Measurements from ENCODE around the gene ERI3.

GRCh38 chr1:44310006-44310405, 45.1 kb downstream of the ERI3 start:
- TF ChIP-seq, protein P1, sequence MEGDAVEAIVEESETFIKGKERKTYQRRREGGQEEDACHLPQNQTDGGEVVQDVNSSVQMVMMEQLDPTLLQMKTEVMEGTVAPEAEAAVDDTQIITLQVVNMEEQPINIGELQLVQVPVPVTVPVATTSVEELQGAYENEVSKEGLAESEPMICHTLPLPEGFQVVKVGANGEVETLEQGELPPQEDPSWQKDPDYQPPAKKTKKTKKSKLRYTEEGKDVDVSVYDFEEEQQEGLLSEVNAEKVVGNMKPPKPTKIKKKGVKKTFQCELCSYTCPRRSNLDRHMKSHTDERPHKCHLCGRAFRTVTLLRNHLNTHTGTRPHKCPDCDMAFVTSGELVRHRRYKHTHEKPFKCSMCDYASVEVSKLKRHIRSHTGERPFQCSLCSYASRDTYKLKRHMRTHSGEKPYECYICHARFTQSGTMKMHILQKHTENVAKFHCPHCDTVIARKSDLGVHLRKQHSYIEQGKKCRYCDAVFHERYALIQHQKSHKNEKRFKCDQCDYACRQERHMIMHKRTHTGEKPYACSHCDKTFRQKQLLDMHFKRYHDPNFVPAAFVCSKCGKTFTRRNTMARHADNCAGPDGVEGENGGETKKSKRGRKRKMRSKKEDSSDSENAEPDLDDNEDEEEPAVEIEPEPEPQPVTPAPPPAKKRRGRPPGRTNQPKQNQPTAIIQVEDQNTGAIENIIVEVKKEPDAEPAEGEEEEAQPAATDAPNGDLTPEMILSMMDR (IDR thresholded peaks at IDR 0.05), result no peak
- TF ChIP-seq POLR2AphosphoS5 (IDR thresholded peaks at IDR 0.05; ENCODE audit: insufficient read depth in 1 of 2, low read depth in 1 of 2), result no peak

Measured in vagina (tissue), 2 donors.